ENCODE measurements around the gene SLC13A5.

GRCh38 chr17:6716736-6717135 lies 3.6 kb upstream of the SLC13A5 start:
- TF ChIP-seq CTCF (IDR thresholded peaks at IDR 0.05; ENCODE audit: insufficient read depth, low read length): no peak
- TF ChIP-seq REST (IDR thresholded peaks at IDR 0.05; ENCODE audit: insufficient replicate concordance, low read depth): no peak

Data from HL-60 (cell line).